K562 (cell line): ENCODE data around the gene PEAR1. TPM values are rescaled to one million over a fixed set of nuclear protein-coding genes. Genes with fewer than 3 reads are reported as not detected.

ENCODE experiments used
- ETV5 ChIP-seq: sonication (generic); formaldehyde crosslinking; IDR thresholded peaks from 2 replicates; pipeline ENCODE4 v1.4.0; 2020; ENCODE audit warnings: low read depth, mild to moderate bottlenecking, missing genetic modification reagents
- FUS ChIP-seq: fragments of 200-400 bp; formaldehyde crosslinking; optimal IDR thresholded peaks from 2 replicates; pipeline ENCODE3; 2017; ENCODE audit warnings: low read depth, low read length
- IRF9 ChIP-seq: fragments of 450-650 bp; IDR thresholded peaks from 2 replicates; pipeline ENCODE4 v1.6.1; 2016; ENCODE audit warnings: missing biosample characterization, missing genetic modification characterization
- L3MBTL2 ChIP-seq: fragments of 450-650 bp; IDR thresholded peaks from 2 replicates; pipeline ENCODE4 v1.6.1; 2016; ENCODE audit warnings: mild to moderate bottlenecking, moderate library complexity
- OTX1 ChIP-seq: fragments of 450-650 bp; formaldehyde crosslinking; IDR thresholded peaks from 2 replicates; pipeline ENCODE4 v1.4.0; 2022; ENCODE audit warnings: mild to moderate bottlenecking
- POLR2G ChIP-seq: fragments of 200-400 bp; formaldehyde crosslinking; IDR thresholded peaks from 2 replicates; pipeline ENCODE4 v1.6.1; 2017; ENCODE audit warnings: low read depth, mild to moderate bottlenecking, antibody characterized with exemption, low read length, moderate library complexity
- PTRF ChIP-seq: fragments of 450-650 bp; IDR thresholded peaks from 2 replicates; pipeline ENCODE4 v1.6.1; 2016; ENCODE audit warnings: mild to moderate bottlenecking, missing genetic modification characterization, missing compliant biosample characterization
- RB1 ChIP-seq: fragments of 450-650 bp; IDR thresholded peaks from 2 replicates; pipeline ENCODE4 v1.6.1; 2017; ENCODE audit warnings: low read depth, mild to moderate bottlenecking
- SPI1 ChIP-seq: IDR thresholded peaks from 2 replicates; pipeline ENCODE4 v1.6.1; 2011; ENCODE audit warnings: low read depth, low read length, control low read depth, borderline replicate concordance
- TEAD1 ChIP-seq, 2 experiments: fragments of 450-650 bp in 1 of 2; sonication (generic) in 1 of 2; formaldehyde crosslinking; IDR thresholded peaks; 2 replicates each; pipeline versions ENCODE4 v1.4.0 to v1.8.0; 2020 to 2022; ENCODE audit warnings: mild to moderate bottlenecking in 2 of 2, missing genetic modification reagents in 1 of 2
- ZNF124 ChIP-seq: sonication (generic); formaldehyde crosslinking; IDR thresholded peaks from 2 replicates; pipeline ENCODE4 v1.8.1; 2022; ENCODE audit warnings: missing genetic modification reagents
- ZNF79 ChIP-seq: fragments of 250-450 bp; sonication (Bioruptor Pico); IDR thresholded peaks from 2 replicates; pipeline ENCODE4 v1.4.0; 2020; ENCODE audit warnings: low read depth, mild to moderate bottlenecking, moderate library complexity
- polyA plus RNA-seq, 8 experiments: library from polyadenylated mRNA; depleted of rRNA in 4 of 8; stranded (reverse) in 5 of 8; unstranded in 3 of 8; fragments of >200 nt; fragmentation: Nextera tagmentation in 2 of 8; fragmentation: Illumina TruSeq in 1 of 8; extraction: Ambion mirVana in 2 of 8; extraction: Trizol in 1 of 8; gene quantifications; 2 replicates each; pipeline versions ENCODE4 v1.2.1 to v1.2.3, GENCODE V29; 2011 to 2014; ENCODE audit warnings: inconsistent platforms in 1 of 8, missing spikeins in 1 of 8
- total RNA-seq, 7 experiments: library from RNA; depleted of rRNA in 6 of 7; stranded (reverse); fragments of >200 nt in 6 of 7; fragmentation: Illumina TruSeq in 2 of 7; extraction: Trizol in 2 of 7; gene quantifications; 2 replicates each; pipeline versions ENCODE4 v1.2.1 to v1.2.3, GENCODE V29; 2011 to 2021; ENCODE audit warnings: low replicate concordance in 1 of 7
- TF ChIP-seq, protein P1 (sequence below): sonication (generic); formaldehyde crosslinking; IDR thresholded peaks from 2 replicates; pipeline ENCODE4 v1.8.1; 2023; ENCODE audit warnings: mild to moderate bottlenecking, missing genetic modification reagents, moderate library complexity
- TF ChIP-seq, protein P2 (sequence below): fragments of 250-450 bp; sonication (Bioruptor Pico); IDR thresholded peaks from 2 replicates; pipeline ENCODE4 v1.8.0; 2021; ENCODE audit warnings: moderate library complexity, mild to moderate bottlenecking, inconsistent platforms
- TF ChIP-seq, protein P3 (sequence below): fragments of 200-800 bp; sonication (Bioruptor generic); IDR thresholded peaks from 2 replicates; pipeline ENCODE4 v1.6.1; 2017; ENCODE audit warnings: missing genetic modification characterization, missing compliant biosample characterization
- TF ChIP-seq, protein P4 (sequence below): fragments of 450-650 bp; IDR thresholded peaks from 2 replicates; pipeline ENCODE4 v1.6.1; 2016; ENCODE audit warnings: antibody characterized with exemption

PEAR1 gene
- total and polyA plus RNA-seq, 9 of the 15 experiments (the other 6 are each of a cell fraction or from before 2014, with no cell fraction given): 0.87 to 13.9 (median 6.1) TPM

GRCh38 chr1:156927215-156928042, 33.9 kb downstream of the PEAR1 start (continued):
- TF ChIP-seq, protein P1, sequence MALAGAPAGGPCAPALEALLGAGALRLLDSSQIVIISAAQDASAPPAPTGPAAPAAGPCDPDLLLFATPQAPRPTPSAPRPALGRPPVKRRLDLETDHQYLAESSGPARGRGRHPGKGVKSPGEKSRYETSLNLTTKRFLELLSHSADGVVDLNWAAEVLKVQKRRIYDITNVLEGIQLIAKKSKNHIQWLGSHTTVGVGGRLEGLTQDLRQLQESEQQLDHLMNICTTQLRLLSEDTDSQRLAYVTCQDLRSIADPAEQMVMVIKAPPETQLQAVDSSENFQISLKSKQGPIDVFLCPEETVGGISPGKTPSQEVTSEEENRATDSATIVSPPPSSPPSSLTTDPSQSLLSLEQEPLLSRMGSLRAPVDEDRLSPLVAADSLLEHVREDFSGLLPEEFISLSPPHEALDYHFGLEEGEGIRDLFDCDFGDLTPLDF (CRISPR knock-in tag): no peak
- TF ChIP-seq, protein P2, sequence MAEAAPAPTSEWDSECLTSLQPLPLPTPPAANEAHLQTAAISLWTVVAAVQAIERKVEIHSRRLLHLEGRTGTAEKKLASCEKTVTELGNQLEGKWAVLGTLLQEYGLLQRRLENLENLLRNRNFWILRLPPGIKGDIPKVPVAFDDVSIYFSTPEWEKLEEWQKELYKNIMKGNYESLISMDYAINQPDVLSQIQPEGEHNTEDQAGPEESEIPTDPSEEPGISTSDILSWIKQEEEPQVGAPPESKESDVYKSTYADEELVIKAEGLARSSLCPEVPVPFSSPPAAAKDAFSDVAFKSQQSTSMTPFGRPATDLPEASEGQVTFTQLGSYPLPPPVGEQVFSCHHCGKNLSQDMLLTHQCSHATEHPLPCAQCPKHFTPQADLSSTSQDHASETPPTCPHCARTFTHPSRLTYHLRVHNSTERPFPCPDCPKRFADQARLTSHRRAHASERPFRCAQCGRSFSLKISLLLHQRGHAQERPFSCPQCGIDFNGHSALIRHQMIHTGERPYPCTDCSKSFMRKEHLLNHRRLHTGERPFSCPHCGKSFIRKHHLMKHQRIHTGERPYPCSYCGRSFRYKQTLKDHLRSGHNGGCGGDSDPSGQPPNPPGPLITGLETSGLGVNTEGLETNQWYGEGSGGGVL (CRISPR knock-in tag): no peak
- TF ChIP-seq L3MBTL2: peak; percentile 53
- no peak for TF ChIP-seq ZNF79 (CRISPR knock-in tag)
- no peak for TF ChIP-seq TEAD1 (CRISPR knock-in tag; IDR thresholded peaks at IDR 0.05)
- no peak for TF ChIP-seq ETV5
- TF ChIP-seq OTX1 (CRISPR knock-in tag): no peak
- TF ChIP-seq, protein P3, sequence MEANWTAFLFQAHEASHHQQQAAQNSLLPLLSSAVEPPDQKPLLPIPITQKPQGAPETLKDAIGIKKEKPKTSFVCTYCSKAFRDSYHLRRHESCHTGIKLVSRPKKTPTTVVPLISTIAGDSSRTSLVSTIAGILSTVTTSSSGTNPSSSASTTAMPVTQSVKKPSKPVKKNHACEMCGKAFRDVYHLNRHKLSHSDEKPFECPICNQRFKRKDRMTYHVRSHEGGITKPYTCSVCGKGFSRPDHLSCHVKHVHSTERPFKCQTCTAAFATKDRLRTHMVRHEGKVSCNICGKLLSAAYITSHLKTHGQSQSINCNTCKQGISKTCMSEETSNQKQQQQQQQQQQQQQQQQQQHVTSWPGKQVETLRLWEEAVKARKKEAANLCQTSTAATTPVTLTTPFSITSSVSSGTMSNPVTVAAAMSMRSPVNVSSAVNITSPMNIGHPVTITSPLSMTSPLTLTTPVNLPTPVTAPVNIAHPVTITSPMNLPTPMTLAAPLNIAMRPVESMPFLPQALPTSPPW (CRISPR knock-in tag): 0 out of 2 replicates have a peak, but pooled peaks have one; percentile 25
- no peak for TF ChIP-seq ZNF124 (CRISPR knock-in tag)
- TF ChIP-seq RB1: peak; percentile 80; the same call in 1 of the 2 replicates
- no peak for TF ChIP-seq FUS
- TF ChIP-seq PTRF (tag): no peak
- no peak for TF ChIP-seq SPI1
- no peak for TF ChIP-seq IRF9 (tag)
- TF ChIP-seq, protein P4, sequence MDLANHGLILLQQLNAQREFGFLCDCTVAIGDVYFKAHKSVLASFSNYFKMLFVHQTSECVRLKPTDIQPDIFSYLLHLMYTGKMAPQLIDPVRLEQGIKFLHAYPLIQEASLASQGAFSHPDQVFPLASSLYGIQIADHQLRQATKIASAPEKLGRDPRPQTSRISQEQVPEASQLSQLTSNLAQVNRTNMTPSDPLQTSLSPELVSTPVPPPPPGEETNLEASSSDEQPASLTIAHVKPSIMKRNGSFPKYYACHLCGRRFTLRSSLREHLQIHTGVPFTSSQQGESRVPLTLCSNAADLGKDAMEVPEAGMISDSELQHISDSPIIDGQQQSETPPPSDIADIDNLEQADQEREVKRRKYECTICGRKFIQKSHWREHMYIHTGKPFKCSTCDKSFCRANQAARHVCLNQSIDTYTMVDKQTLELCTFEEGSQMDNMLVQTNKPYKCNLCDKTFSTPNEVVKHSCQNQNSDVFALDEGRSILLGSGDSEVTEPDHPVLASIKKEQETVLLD: no peak
- peak; percentile 59; the same call in 1 of the 2 replicates for TF ChIP-seq POLR2G
